ENCODE data around the gene MAN2B2. TPM values are rescaled to one million over a fixed set of nuclear protein-coding genes. Genes with fewer than 3 reads are reported as not detected.

MAN2B2 gene
- total and polyA plus RNA-seq, 5 donors from 2014 or later: 15.6 to 43.8 (median 23.1) TPM

DNA sequence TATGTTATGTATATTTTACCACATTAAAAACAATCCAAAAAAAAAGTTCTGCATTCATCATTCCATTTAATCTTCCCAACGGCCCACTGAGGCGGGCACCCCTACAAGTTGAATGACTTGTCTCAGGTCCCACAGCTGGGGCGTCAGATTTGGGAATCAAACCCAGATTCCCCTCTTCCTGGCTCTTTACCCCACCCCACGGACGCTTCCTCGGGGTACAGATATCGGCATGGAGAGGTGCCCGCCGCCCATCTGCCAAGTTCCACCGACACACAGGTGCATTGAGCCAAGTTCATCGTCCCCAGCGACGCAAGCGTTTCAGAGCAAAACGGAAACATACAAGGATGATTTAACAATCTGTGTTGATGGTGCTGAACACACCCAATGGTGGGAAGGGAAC lies 36.9 kb upstream of the MAN2B2 start:
- DNase-seq (no peak), ATAC-seq (ENCODE audit: low read depth in 2 of 2) (no peak)
- Histone ChIP-seq H3K27me3 (ENCODE audit: control insufficient read depth, insufficient read depth, low read length) (no peaks in the 10 kb centered on the region), H3K4me1 (ENCODE audit: control insufficient read depth, insufficient read depth, low read length, poor library complexity, severe bottlenecking) (no peaks in the 10 kb centered on the region), H3K36me3 (ENCODE audit: control insufficient read depth, insufficient read depth, low read length) (no peaks in the 10 kb centered on the region), H3K27ac (ENCODE audit: insufficient read depth, low read length, poor library complexity, severe bottlenecking) (no peak overlapping the region), H3K9me3 (ENCODE audit: control insufficient read depth in 2 of 2, low read length in 2 of 2) (peaks cover 0 to 3% of the 10 kb centered on the region in 2 experiments), H3K4me3 (ENCODE audit: low read depth, low read length) (no peak overlapping the region)
- Mint-ChIP-seq H3K36me3 (no peaks in the 10 kb centered on the region), H3K9me3 (peaks cover 0 to 6% (median 2%) of the 10 kb centered on the region in 7 donors), H3K4me1 (no peaks in the 10 kb centered on the region), H3K4me3 (no peak overlapping the region), H3K27ac (no peak overlapping the region), H3K27me3 (peaks cover 4% of the 10 kb centered on the region)

- H3K27me3 Mint-ChIP-seq: peaks cover 4% of the 10 kb centered on the region
- H3K36me3 Mint-ChIP-seq: no peaks in the 10 kb centered on the region
- peaks cover 0 to 6% (median 2%) of the 10 kb centered on the region in 7 donors for H3K9me3 Mint-ChIP-seq
- no peaks in the 10 kb centered on the region for H3K27me3 ChIP-seq (ENCODE audit: control insufficient read depth, insufficient read depth, low read length)
- no peaks in the 10 kb centered on the region for H3K4me1 Mint-ChIP-seq
- no peaks in the 10 kb centered on the region for H3K36me3 ChIP-seq (ENCODE audit: control insufficient read depth, insufficient read depth, low read length)
- H3K4me3 Mint-ChIP-seq: no peak overlapping the region
- no peak overlapping the region for H3K27ac ChIP-seq (ENCODE audit: insufficient read depth, low read length, poor library complexity, severe bottlenecking)
- no peak for ATAC-seq (ENCODE audit: low read depth in 2 of 2)
- no peak for DNase-seq
- H3K4me3 ChIP-seq (ENCODE audit: low read depth, low read length): no peak overlapping the region
- no peaks in the 10 kb centered on the region for H3K4me1 ChIP-seq (ENCODE audit: control insufficient read depth, insufficient read depth, low read length, poor library complexity, severe bottlenecking)
- peaks cover 0 to 3% of the 10 kb centered on the region in 2 experiments for H3K9me3 ChIP-seq (ENCODE audit: control insufficient read depth in 2 of 2, low read length in 2 of 2)
- H3K27ac Mint-ChIP-seq: no peak overlapping the region
These were observed 36.4 kb upstream of the MAN2B2 start for GRCh38 chr4:6538575-6538974.

DNA sequence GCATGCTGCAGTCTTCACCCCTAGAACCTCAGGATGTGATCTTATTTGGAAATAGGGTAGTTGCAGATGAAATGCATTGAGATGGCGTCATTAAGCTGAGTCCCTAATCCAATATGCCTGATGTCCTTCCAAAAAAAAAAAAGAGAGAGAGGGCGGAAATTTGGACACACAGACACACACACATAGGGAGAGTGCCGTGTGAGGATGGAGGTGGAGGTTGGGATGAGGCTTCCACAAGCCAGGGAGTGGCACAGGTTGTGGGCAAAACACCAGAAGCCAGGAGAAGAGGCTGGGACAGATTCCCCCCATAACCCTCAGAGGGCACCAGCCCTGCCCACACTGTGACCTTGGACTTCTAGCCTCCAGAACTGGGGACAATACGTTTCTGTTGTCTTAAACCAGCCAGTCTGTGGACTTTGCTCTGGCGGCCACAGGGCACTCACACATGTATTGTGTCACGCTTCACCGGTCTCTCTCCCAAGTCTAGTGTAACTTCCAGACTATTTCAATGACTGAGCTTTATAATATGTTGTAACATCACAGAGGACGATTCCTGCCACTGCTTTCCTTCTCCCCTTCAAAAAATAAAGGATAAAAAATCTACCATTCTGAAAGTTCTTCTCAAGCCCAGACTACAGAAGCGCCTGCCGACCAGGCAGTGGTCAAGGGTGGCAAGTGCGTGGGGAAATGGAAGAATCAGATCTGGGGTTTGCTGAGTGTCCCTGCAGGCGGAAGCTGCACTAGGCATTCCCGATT lies 35.8 kb upstream of the MAN2B2 start:
- Mint-ChIP-seq H3K4me3 (no peak overlapping the region), H3K4me1 (no peaks in the 10 kb centered on the region), H3K27ac (no peak overlapping the region), H3K9me3 (peaks cover 0 to 6% (median 2%) of the 10 kb centered on the region in 7 donors), H3K27me3 (peaks cover 4% of the 10 kb centered on the region), H3K36me3 (no peaks in the 10 kb centered on the region)
- H3K4me3 ChIP-seq (ENCODE audit: low read depth, low read length): no peak overlapping the region
- H3K27me3 ChIP-seq (ENCODE audit: control insufficient read depth, insufficient read depth, low read length): no peaks in the 10 kb centered on the region
- ATAC-seq (ENCODE audit: low read depth in 2 of 2) (no peak), DNase-seq (no peak)
- H3K36me3 ChIP-seq (ENCODE audit: control insufficient read depth, insufficient read depth, low read length): no peaks in the 10 kb centered on the region
- peaks cover 0 to 3% of the 10 kb centered on the region in 2 experiments for H3K9me3 ChIP-seq (ENCODE audit: control insufficient read depth in 2 of 2, low read length in 2 of 2)
- no peak overlapping the region for H3K27ac ChIP-seq (ENCODE audit: insufficient read depth, low read length, poor library complexity, severe bottlenecking)
- H3K4me1 ChIP-seq (ENCODE audit: control insufficient read depth, insufficient read depth, low read length, poor library complexity, severe bottlenecking): no peaks in the 10 kb centered on the region

- H3K4me3 ChIP-seq (ENCODE audit: low read depth, low read length): no peak overlapping the region
- ATAC-seq (ENCODE audit: low read depth in 2 of 2): no peak
These were observed 34.1 kb upstream of the MAN2B2 start for GRCh38 chr4:6540879-6541278.

GRCh38 chr4:6541789-6542188 lies 33.2 kb upstream of the MAN2B2 start:
- DNase-seq: no peak
- peaks cover 0 to 6% (median 0%) of the 10 kb centered on the region in 7 donors for H3K9me3 Mint-ChIP-seq
- no peak overlapping the region for H3K27ac Mint-ChIP-seq
- H3K36me3 Mint-ChIP-seq: no peaks in the 10 kb centered on the region
- no peaks in the 10 kb centered on the region for H3K4me1 Mint-ChIP-seq
- Histone ChIP-seq H3K36me3 (ENCODE audit: control insufficient read depth, insufficient read depth, low read length) (no peaks in the 10 kb centered on the region), H3K27ac (ENCODE audit: insufficient read depth, low read length, poor library complexity, severe bottlenecking) (no peak overlapping the region), H3K4me1 (ENCODE audit: control insufficient read depth, insufficient read depth, low read length, poor library complexity, severe bottlenecking) (no peaks in the 10 kb centered on the region), H3K27me3 (ENCODE audit: control insufficient read depth, insufficient read depth, low read length) (no peaks in the 10 kb centered on the region), H3K9me3 (ENCODE audit: control insufficient read depth in 2 of 2, low read length in 2 of 2) (peaks cover 0 to 3% of the 10 kb centered on the region in 2 experiments), H3K4me3 (ENCODE audit: low read depth, low read length) (no peak overlapping the region)
- ATAC-seq (ENCODE audit: low read depth in 2 of 2): no peak
- peaks cover 16% of the 10 kb centered on the region for H3K27me3 Mint-ChIP-seq
- H3K4me3 Mint-ChIP-seq: no peak overlapping the region

More at GRCh38 chr4:6540879-6541278, 34.1 kb upstream of the MAN2B2 start:
- Mint-ChIP-seq H3K36me3 (no peaks in the 10 kb centered on the region), H3K27me3 (peaks cover 12% of the 10 kb centered on the region), H3K27ac (no peak overlapping the region), H3K4me1 (no peaks in the 10 kb centered on the region), H3K4me3 (no peak overlapping the region), H3K9me3 (peaks cover 0 to 6% (median 0%) of the 10 kb centered on the region in 7 donors)
- Histone ChIP-seq H3K27me3 (ENCODE audit: control insufficient read depth, insufficient read depth, low read length) (no peaks in the 10 kb centered on the region), H3K9me3 (ENCODE audit: control insufficient read depth in 2 of 2, low read length in 2 of 2) (peaks cover 0 to 3% of the 10 kb centered on the region in 2 experiments), H3K4me1 (ENCODE audit: control insufficient read depth, insufficient read depth, low read length, poor library complexity, severe bottlenecking) (no peaks in the 10 kb centered on the region), H3K27ac (ENCODE audit: insufficient read depth, low read length, poor library complexity, severe bottlenecking) (no peak overlapping the region), H3K36me3 (ENCODE audit: control insufficient read depth, insufficient read depth, low read length) (no peaks in the 10 kb centered on the region)
- no peak for DNase-seq

GRCh38 chr4:6542951-6543350 lies 32.0 kb upstream of the MAN2B2 start:
- peaks cover 2% of the 10 kb centered on the region for H3K27me3 ChIP-seq (ENCODE audit: control insufficient read depth, insufficient read depth, low read length)
- Mint-ChIP-seq H3K4me3 (no peak overlapping the region), H3K4me1 (no peaks in the 10 kb centered on the region), H3K27ac (no peak overlapping the region), H3K36me3 (no peaks in the 10 kb centered on the region), H3K9me3 (peaks cover 0 to 6% (median 0%) of the 10 kb centered on the region in 7 donors), H3K27me3 (peaks cover 18% of the 10 kb centered on the region)
- peaks cover 0 to 3% of the 10 kb centered on the region in 2 experiments for H3K9me3 ChIP-seq (ENCODE audit: control insufficient read depth in 2 of 2, low read length in 2 of 2)
- no peak for ATAC-seq (ENCODE audit: low read depth in 2 of 2)
- H3K4me1 ChIP-seq (ENCODE audit: control insufficient read depth, insufficient read depth, low read length, poor library complexity, severe bottlenecking): no peaks in the 10 kb centered on the region
- no peak overlapping the region for H3K27ac ChIP-seq (ENCODE audit: insufficient read depth, low read length, poor library complexity, severe bottlenecking)
- H3K36me3 ChIP-seq (ENCODE audit: control insufficient read depth, insufficient read depth, low read length): no peaks in the 10 kb centered on the region
- DNase-seq: no peak
- no peak overlapping the region for H3K4me3 ChIP-seq (ENCODE audit: low read depth, low read length)

GRCh38 chr4:6546091-6546490 lies 28.9 kb upstream of the MAN2B2 start:
- no peak overlapping the region for H3K27ac Mint-ChIP-seq
- no peaks in the 10 kb centered on the region for H3K4me1 Mint-ChIP-seq
- Histone ChIP-seq H3K9me3 (ENCODE audit: control insufficient read depth in 2 of 2, low read length in 2 of 2) (peaks cover 0 to 1% of the 10 kb centered on the region in 2 experiments), H3K27me3 (ENCODE audit: control insufficient read depth, insufficient read depth, low read length) (peaks cover 2% of the 10 kb centered on the region), H3K36me3 (ENCODE audit: control insufficient read depth, insufficient read depth, low read length) (no peaks in the 10 kb centered on the region), H3K4me3 (ENCODE audit: low read depth, low read length) (no peak overlapping the region), H3K27ac (ENCODE audit: insufficient read depth, low read length, poor library complexity, severe bottlenecking) (no peak overlapping the region), H3K4me1 (ENCODE audit: control insufficient read depth, insufficient read depth, low read length, poor library complexity, severe bottlenecking) (no peaks in the 10 kb centered on the region)
- ATAC-seq (ENCODE audit: low read depth in 2 of 2): no peak
- no peak overlapping the region for H3K4me3 Mint-ChIP-seq
- no peak for DNase-seq
- peaks cover 29% of the 10 kb centered on the region for H3K27me3 Mint-ChIP-seq
- no peaks in the 10 kb centered on the region for H3K9me3 Mint-ChIP-seq
- no peaks in the 10 kb centered on the region for H3K36me3 Mint-ChIP-seq

Data from CD4-positive, CD25-positive, alpha-beta regulatory T cell (primary cell).